HG03066 (cell line): ENCODE results near the gene ZNF746.

Experiments
- ATAC-seq: cut with Tn5 transposase; IDR thresholded peaks from one replicate; pipeline ENCODE4 v1.9.1; 2021; ENCODE audit warnings: low read depth; ENCODE audit not compliant: unreplicated experiment

Gene ZNF746

GRCh38 chr7:149493366-149493765, 4.2 kb downstream of the ZNF746 start:
- ATAC-seq, result no peak

DNA sequence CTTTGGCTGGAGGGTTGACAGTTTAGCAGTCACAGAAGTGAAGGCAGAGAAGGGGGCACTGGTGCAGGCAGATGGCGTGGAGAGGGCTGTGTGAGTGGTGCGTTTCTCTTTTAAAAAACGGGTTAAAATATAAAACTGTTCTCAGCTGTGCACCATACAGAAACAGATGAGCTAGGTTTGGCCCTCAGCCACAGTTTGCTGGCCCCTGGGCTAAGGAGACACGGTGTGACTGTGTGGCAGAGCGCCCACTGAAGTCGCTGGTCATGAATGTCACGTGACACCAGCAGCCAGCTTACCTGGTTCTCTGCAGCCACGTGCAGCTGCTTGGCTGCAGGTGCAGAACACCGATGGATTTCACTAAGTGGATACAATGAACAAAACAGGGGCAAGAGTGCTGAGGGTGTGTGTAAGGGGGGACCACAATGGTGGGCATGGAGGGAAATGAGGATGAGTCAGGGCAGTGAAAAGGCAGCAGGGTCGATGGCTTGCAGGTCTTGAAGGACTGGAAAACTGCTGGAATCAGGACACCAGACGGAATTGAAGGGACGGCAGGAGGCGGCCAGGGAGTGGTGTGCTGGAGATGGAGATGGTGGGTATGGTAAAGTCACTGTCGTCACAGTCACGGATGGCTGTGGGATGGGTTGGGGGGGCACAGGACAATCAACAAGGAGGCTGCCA, 7.4 kb downstream of the ZNF746 start:
- ATAC-seq, result no peak

- no peak for ATAC-seq
Observed at GRCh38 chr7:149489391-149490024, 8.1 kb downstream of the ZNF746 start.

- ATAC-seq, result no peak
Observed at GRCh38 chr7:149479568-149479967, 18.0 kb downstream of the ZNF746 start.

- no peak for ATAC-seq
Observed at GRCh38 chr7:149478754-149479153, 18.9 kb downstream of the ZNF746 start.

- no peak for ATAC-seq
Observed at GRCh38 chr7:149477494-149478443, 19.8 kb downstream of the ZNF746 start.

GRCh38 chr7:149476791-149477190, 20.8 kb downstream of the ZNF746 start:
- ATAC-seq, result no peak

- no peak for ATAC-seq
Observed at GRCh38 chr7:149475121-149476045, 22.2 kb downstream of the ZNF746 start.

GRCh38 chr7:149474309-149475120, 23.1 kb downstream of the ZNF746 start:
- ATAC-seq, result no peak

- ATAC-seq, result no peak
Observed at GRCh38 chr7:149473251-149473650, 24.4 kb downstream of the ZNF746 start.

DNA sequence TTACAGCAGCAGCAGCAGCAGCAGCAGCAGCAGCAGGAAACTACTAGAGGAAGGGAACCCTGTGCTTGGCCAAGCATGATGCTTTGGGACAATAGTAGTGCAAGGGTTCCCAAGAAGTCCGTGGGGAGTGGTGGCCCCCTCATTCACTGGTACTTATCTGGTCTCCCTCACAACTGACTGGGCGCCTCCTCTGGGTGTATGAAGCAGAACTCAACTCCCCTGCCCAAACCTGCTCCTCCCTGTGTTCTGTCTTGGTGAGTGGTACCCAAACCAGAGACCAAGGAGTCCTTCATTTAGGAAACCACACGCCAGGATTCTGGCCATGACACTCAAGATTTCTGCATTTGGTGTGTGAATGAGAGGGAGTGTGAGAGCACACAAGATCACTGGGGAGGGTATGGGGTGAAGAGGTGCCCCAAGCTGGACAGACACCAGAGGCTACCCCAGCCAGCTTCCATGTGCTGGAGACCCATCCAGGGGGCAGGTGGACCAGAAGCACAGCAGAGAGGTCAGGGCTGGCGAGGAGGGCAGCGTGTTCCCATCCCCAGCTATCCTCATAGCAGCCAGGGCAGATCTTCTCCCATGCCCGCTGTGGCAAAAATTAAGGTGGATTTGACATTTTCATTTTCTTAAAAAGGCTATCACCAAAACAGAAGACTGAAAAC, 26.2 kb downstream of the ZNF746 start:
- no peak for ATAC-seq

DNA sequence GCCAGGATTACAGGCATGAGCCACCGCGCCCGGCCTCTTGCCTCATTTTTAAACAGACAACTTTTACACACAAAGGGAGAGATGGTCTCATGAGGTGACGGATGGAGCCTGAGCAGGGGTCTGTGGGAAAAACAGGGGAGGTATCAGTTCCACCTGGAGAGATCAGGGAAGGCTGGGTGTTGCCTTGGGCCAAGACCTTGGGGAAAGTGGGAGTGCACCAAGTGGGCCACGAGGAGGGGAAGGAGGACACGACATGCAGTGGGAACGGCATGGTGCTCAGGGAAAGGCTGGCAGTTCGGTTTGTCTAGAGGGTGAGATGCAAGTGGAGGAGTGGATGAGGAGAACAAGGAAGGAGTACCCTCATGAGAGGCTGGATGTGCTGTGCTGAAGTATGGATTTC, 27.8 kb downstream of the ZNF746 start:
- no peak for ATAC-seq

GRCh38 chr7:149468208-149468607, 29.4 kb downstream of the ZNF746 start:
- no peak for ATAC-seq

- no peak for ATAC-seq
Observed at GRCh38 chr7:149467321-149467859, 30.2 kb downstream of the ZNF746 start.

DNA sequence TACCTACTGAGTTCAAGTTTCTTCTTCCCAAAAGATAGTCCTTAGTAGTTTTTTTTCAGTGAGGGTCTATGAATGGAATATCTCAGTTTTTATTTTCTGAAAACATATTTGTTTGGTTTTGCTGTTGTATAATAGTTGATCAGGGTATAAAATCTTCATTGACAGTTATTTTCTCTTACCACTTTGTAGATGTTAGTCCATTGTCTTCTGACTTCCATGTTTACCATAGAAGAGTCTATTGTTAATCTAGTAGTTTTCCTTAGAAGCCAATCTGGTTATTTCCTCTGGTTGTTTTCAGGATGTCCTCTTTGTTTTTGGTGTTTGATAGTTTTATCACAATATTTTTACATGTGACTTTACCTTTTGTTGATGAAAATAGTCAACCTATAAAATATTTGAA, 31.2 kb downstream of the ZNF746 start:
- no peak for ATAC-seq

DNA sequence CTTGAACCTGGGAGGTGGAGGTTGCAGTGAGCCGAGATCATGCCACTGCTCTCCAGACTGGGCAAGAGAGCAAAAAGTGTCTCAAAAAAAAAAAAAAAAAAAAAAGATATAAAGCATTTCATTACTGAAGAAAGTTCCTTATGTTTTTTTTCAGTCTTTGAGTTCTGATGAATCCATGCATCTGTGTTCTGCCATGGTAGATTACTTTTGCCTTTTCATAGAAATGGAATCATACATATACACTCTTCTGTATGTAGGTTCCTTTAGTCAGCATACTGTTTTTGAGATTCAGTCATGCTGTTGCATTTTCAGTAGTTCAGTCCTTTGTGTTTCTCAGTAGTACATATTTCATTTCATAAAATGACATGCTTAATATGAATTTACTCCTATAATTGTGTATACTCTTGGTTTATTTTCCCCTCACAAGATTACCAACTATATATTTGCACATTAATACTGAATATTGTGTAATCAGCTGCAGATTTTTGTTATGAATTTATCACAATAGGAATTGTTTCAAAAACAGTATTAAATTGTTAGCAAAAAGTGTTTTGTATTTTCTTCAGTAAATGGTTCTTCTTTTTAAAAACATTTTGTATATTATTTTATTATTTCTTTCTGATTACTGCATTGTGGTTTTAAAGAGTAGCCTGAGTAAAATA, 34.0 kb downstream of the ZNF746 start:
- no peak for ATAC-seq

GRCh38 chr7:149462101-149462520, 35.5 kb downstream of the ZNF746 start:
- no peak for ATAC-seq
